ENCODE measurements around the gene TGIF2. TPM values are rescaled to one million over a fixed set of nuclear protein-coding genes. Genes with fewer than 3 reads are reported as not detected.

TGIF2 gene
- total RNA-seq, 1 experiment from 2014 or later, result 81.7 TPM

GRCh38 chr20:36620917-36621316, 47.5 kb downstream of the TGIF2 start:
- no peaks in the 10 kb centered on the region for H3K23me2 ChIP-seq (ENCODE audit: insufficient read length, low read depth, low read length, poor library complexity, severe bottlenecking)
- WGBS (ENCODE audit: extremely low coverage, insufficient read length, low lambda C conversion rate), result 100% methylated on average over 2 of the region's 5 CpGs
- no peak overlapping the region for H3T11ph ChIP-seq (ENCODE audit: low read length)
- H3K79me2 ChIP-seq (ENCODE audit: insufficient read depth, low read length), result no peaks in the 10 kb centered on the region
- H2AK5ac ChIP-seq (ENCODE audit: insufficient read length, low read length), result no peak overlapping the region
- H2BK15ac ChIP-seq (ENCODE audit: low read depth, low read length), result no peak overlapping the region
- H3K23ac ChIP-seq (ENCODE audit: insufficient read length, low read depth, low read length), result no peak overlapping the region
- no peaks in the 10 kb centered on the region for H3K27me3 Mint-ChIP-seq (ENCODE audit: low read depth)
- no peak overlapping the region for H4K91ac ChIP-seq (ENCODE audit: insufficient read length, low read depth, low read length)
- no peak overlapping the region for H3K18ac ChIP-seq (ENCODE audit: insufficient read length, low read depth, low read length)
- no peak overlapping the region for H2BK12ac ChIP-seq (ENCODE audit: insufficient read length, low read depth, low read length)
- H3K36me3 Mint-ChIP-seq (ENCODE audit: insufficient read depth in 1 of 3, low read depth in 3 of 3), result peaks cover 0 to under 1% (median 0%) of the 10 kb centered on the region in 3 experiments; a peak in 1 of 7 replicates
- H3K27ac ChIP-seq (ENCODE audit: insufficient read length, low read depth, low read length), result no peak overlapping the region
- H2BK120ac ChIP-seq (ENCODE audit: low read depth, low read length, poor library complexity, severe bottlenecking), result no peak overlapping the region
- TF ChIP-seq CTCF (conservative IDR thresholded peaks at IDR 0.05), result no peak
- no peak overlapping the region for H2BK5ac ChIP-seq (ENCODE audit: insufficient read length, low read length)
- no peaks in the 10 kb centered on the region for H3K9me3 Mint-ChIP-seq
- H3K9ac ChIP-seq (ENCODE audit: extremely low read depth, insufficient read length, low read length), result no peak overlapping the region
- H3K56ac ChIP-seq (ENCODE audit: insufficient read length, low read depth, low read length), result no peak overlapping the region
- no peaks in the 10 kb centered on the region for H3K79me1 ChIP-seq (ENCODE audit: insufficient read depth, low read depth, low read length, poor library complexity, severe bottlenecking)
- H4K20me1 ChIP-seq (ENCODE audit: control insufficient read depth, insufficient read depth, insufficient read length), result no peaks in the 10 kb centered on the region
- no peaks in the 10 kb centered on the region; the same call in 1 of the 2 replicates for H3K4me1 ChIP-seq (ENCODE audit: insufficient read depth, low read length)
- no peak overlapping the region for H3K4ac ChIP-seq (ENCODE audit: low read depth, low read length)
- H2AFZ ChIP-seq (ENCODE audit: low read length), result no peak overlapping the region
- H2BK20ac ChIP-seq (ENCODE audit: low read depth, low read length, poor library complexity, severe bottlenecking), result no peak overlapping the region
- H3K4me2 ChIP-seq (ENCODE audit: insufficient read depth, insufficient read length, low read length), result no peak overlapping the region
- H4K5ac ChIP-seq (ENCODE audit: insufficient read length, low read depth, low read length), result no peak overlapping the region
- no peak overlapping the region for H3K4me3 Mint-ChIP-seq
- peaks cover 7 to 10% of the 10 kb centered on the region in 2 experiments for H3K4me1 Mint-ChIP-seq
- no peak overlapping the region for H3K14ac ChIP-seq (ENCODE audit: insufficient read depth, low read length)
- no peak overlapping the region for H4K8ac ChIP-seq (replicated peaks; ENCODE audit: insufficient read length, low read depth, low read length)
- H3K9me3 ChIP-seq (ENCODE audit: control insufficient read depth, low read depth, low read length), result no peaks in the 10 kb centered on the region
- no peak for DNase-seq
- no peak overlapping the region; a peak in 1 of 7 replicates for H3K27ac Mint-ChIP-seq
- no peaks in the 10 kb centered on the region for H3K27me3 ChIP-seq (ENCODE audit: insufficient read depth, low read length)
